Transverse colon (tissue), 4 donors: ENCODE data around the gene BCL6. TPM values are rescaled to one million over a fixed set of nuclear protein-coding genes. Genes with fewer than 3 reads are reported as not detected.
A peak's percentile ranks its signal among the peaks of the same experiment; 100 is the strongest.

ENCODE experiments used
- DNase-seq: peaks from one replicate; pipeline ENCODE4 v3.0.0-alpha.2; 2019
- H3K27ac ChIP-seq, 4 donors: fragments of 200-600 bp; sonication (generic); 2 replicates each; pipeline ENCODE4 v1.5.1; 2016 to 2018; ENCODE audit warnings: inconsistent platforms in 4 of 4
- H3K27me3 ChIP-seq: fragments of 200-600 bp; sonication (generic); 2 replicates; pipeline ENCODE4 v1.5.1; 2017; ENCODE audit warnings: inconsistent platforms
- H3K36me3 ChIP-seq, 4 donors: fragments of 200-600 bp; sonication (generic); 2 replicates each; pipeline ENCODE4 v1.5.1; 2017 to 2019; ENCODE audit warnings: inconsistent platforms in 4 of 4
- H3K4me1 ChIP-seq, 4 donors: fragments of 200-600 bp; sonication (generic); 2 replicates each; pipeline ENCODE4 v1.5.1; 2017 to 2020; ENCODE audit warnings: inconsistent platforms in 4 of 4
- H3K4me3 ChIP-seq, 4 donors: fragments of 200-600 bp; sonication (generic); 1 replicate in 1 of 4; 2 replicates in 3 of 4; pipeline versions ENCODE4 v1.5.1 to v1.6.1; 2017 to 2019; ENCODE audit warnings: inconsistent platforms in 4 of 4
- H3K9me3 ChIP-seq, 2 donors: fragments of 200-600 bp; sonication (generic); 2 replicates each; pipeline ENCODE4 v1.5.1; 2017 to 2019; ENCODE audit warnings: inconsistent platforms in 2 of 2
- EP300 ChIP-seq: sonication (generic); formaldehyde crosslinking; IDR thresholded peaks from one replicate; pipeline ENCODE4 v1.6.1; 2017; ENCODE audit warnings: antibody characterized with exemption, low read depth
- POLR2A ChIP-seq: fragments of 450-650 bp; IDR thresholded peaks from one replicate; pipeline ENCODE4 v1.6.1; 2016; ENCODE audit warnings: antibody characterized with exemption, mild to moderate bottlenecking, moderate library complexity
- POLR2AphosphoS5 ChIP-seq, 3 donors: sonication (generic); formaldehyde crosslinking; IDR thresholded peaks; one replicate each; pipeline ENCODE4 v1.6.1; 2016; ENCODE audit warnings: antibody characterized with exemption in 3 of 3
- WGBS, 2 donors: methylation state at CpG; one replicate each; pipeline ENCODE4 v1.1.5; 2018; ENCODE audit warnings: low coverage in 1 of 2; 5-methylcytosine and 5-hydroxymethylcytosine counted together
- in situ Hi-C, 4 donors: fragments of 200-750 bp; cut with MboI; loops; one replicate each; pipeline versions ENCODE4 v1.15.0 to v1.15.1; 2017; ENCODE audit warnings: low sequenced_read_pairs in 3 of 4, low pct_ligation_motif_present in 1 of 4, low pct_unique_long_range_greater_than_20kb in 1 of 4
- intact Hi-C: fragments of 100-400 bp; cut with DNase I; formaldehyde crosslinking; loops from one replicate; pipeline ENCODE4 v1.15.1; 2023; ENCODE audit warnings: low total_unique reads
- total RNA-seq, 4 donors: library from RNA; depleted of rRNA; stranded (reverse); fragments of >200 nt; gene quantifications; one replicate each; pipeline ENCODE4 v1.1.0, GENCODE V29; 2016
- TF ChIP-seq, protein P1 (sequence below), 5 experiments: fragments of 200-600 bp in 3 of 5; fragments of 450-650 bp in 2 of 5; sonication (generic) in 3 of 5; IDR thresholded peaks; 1 replicate in 2 of 5; 2 replicates in 3 of 5; pipeline ENCODE4 v1.5.1; 2016 to 2017; ENCODE audit warnings: antibody characterized with exemption in 5 of 5, inconsistent platforms in 3 of 5, mild to moderate bottlenecking in 2 of 5, moderate library complexity in 1 of 5

Gene BCL6
- total RNA-seq, 4 donors from 2014 or later, result 18.7 to 65.5 (median 32.5) TPM

GRCh38 chr3:187737368-187738070 lies 7.7 kb downstream of the BCL6 start:
- peak; percentile 77 for DNase-seq
- 0 to 2% methylated on average over 2 to 41 of the region's 41 CpGs for WGBS, 2 donors
- intact Hi-C loops, result no loop called here
- peaks cover 0 to 7% (median 2%) of the 10 kb centered on the region in 4 donors for H3K36me3 ChIP-seq
- peak overlapping the region; percentile 31 to 71 (median 51) for H3K4me3 ChIP-seq
- peaks cover 0 to 40% (median 39%) of the 10 kb centered on the region in 4 donors for H3K4me1 ChIP-seq
- no peaks in the 10 kb centered on the region for H3K27me3 ChIP-seq
- H3K27ac ChIP-seq, result peak overlapping the region; percentile 91 to 99 (median 98)
- H3K9me3 ChIP-seq, result no peaks in the 10 kb centered on the region
- peak; percentile 31 for TF ChIP-seq POLR2A
- TF ChIP-seq, protein P1, sequence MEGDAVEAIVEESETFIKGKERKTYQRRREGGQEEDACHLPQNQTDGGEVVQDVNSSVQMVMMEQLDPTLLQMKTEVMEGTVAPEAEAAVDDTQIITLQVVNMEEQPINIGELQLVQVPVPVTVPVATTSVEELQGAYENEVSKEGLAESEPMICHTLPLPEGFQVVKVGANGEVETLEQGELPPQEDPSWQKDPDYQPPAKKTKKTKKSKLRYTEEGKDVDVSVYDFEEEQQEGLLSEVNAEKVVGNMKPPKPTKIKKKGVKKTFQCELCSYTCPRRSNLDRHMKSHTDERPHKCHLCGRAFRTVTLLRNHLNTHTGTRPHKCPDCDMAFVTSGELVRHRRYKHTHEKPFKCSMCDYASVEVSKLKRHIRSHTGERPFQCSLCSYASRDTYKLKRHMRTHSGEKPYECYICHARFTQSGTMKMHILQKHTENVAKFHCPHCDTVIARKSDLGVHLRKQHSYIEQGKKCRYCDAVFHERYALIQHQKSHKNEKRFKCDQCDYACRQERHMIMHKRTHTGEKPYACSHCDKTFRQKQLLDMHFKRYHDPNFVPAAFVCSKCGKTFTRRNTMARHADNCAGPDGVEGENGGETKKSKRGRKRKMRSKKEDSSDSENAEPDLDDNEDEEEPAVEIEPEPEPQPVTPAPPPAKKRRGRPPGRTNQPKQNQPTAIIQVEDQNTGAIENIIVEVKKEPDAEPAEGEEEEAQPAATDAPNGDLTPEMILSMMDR (IDR thresholded peaks at IDR 0.05), result peak in 2 of 5 experiments; percentile 17 to 34
- TF ChIP-seq EP300, result peak; percentile 85
- TF ChIP-seq POLR2AphosphoS5 (IDR thresholded peaks at IDR 0.05), result peak; percentile 50 to 65 (median 60)
- in situ Hi-C loops, result loop anchor here (5.0 to 25.0 kb wide), 9 partner anchors 425 to 1417 kb away; partner anchors contain the start of gene LPP (in 1 of the 4)

DNA sequence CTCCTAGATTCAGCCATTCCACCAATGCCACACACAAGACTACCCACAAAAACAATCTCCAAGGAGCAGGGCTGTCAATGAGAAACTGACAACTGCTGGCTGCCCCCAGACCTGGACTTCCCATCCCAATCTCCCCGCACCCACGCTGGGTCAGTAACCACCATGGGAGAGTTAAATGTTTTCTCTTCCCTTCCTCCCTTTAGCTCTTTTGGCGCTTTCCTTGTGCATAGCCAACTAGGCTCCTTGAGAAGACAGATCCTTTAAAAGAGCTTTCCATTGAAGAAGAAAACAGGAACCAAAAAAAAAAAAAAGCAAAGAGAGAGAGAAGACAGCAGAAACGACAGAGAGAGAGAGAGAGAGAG lies 8.3 kb downstream of the BCL6 start:
- peak overlapping the region in 2 of 4 donors; percentile 52 to 71 for H3K4me3 ChIP-seq
- TF ChIP-seq EP300 (no peak), POLR2A (no peak)
- TF ChIP-seq, protein P1 (IDR thresholded peaks at IDR 0.05), result no peak
- peaks cover 0 to 35% (median 34%) of the 10 kb centered on the region in 4 donors for H3K4me1 ChIP-seq
- no peaks in the 10 kb centered on the region for H3K27me3 ChIP-seq
- no peak for DNase-seq
- intact Hi-C loops, result no loop called here
- H3K9me3 ChIP-seq, result no peaks in the 10 kb centered on the region
- H3K36me3 ChIP-seq, result peaks cover 0 to 7% (median 2%) of the 10 kb centered on the region in 4 donors
- WGBS, 2 donors, result 56 to 100% methylated on average over 1 to 4 of the region's 4 CpGs
- peak overlapping the region; percentile 33 to 99 (median 98) for H3K27ac ChIP-seq
- in situ Hi-C loops, result loop anchor here (5.0 to 25.0 kb wide), 9 partner anchors 425 to 1418 kb away; partner anchors contain the start of gene LPP (in 1 of the 4)

GRCh38 chr3:187736418-187736871 lies 8.8 kb downstream of the BCL6 start:
- TF ChIP-seq POLR2AphosphoS5 (IDR thresholded peaks at IDR 0.05) (peak in 1 of 3 donors; percentile 26), EP300 (no peak), POLR2A (no peak)
- TF ChIP-seq, protein P1 (IDR thresholded peaks at IDR 0.05), result no peak
- WGBS, 2 donors, result 65 to 76% methylated on average over 8 of the region's 8 CpGs
- Histone ChIP-seq H3K27me3 (no peaks in the 10 kb centered on the region), H3K36me3 (peaks cover 0 to 10% (median 4%) of the 10 kb centered on the region in 4 donors), H3K4me1 (peaks cover 0 to 33% (median 29%) of the 10 kb centered on the region in 4 donors), H3K9me3 (no peaks in the 10 kb centered on the region), H3K27ac (peak overlapping the region; percentile 33 to 99 (median 98)), H3K4me3 (peak overlapping the region in 1 of 4 donors; percentile 71)
- in situ Hi-C loops (loop anchor here (5.0 to 25.0 kb wide), 9 partner anchors 426 to 1418 kb away; partner anchors contain the start of gene LPP (in 1 of the 4)), intact Hi-C loops (no loop called here)
- no peak for DNase-seq

- no peaks in the 10 kb centered on the region for H3K9me3 ChIP-seq
- DNase-seq, result no peak
- intact Hi-C loops, result no loop called here
- 58 to 78% methylated on average over 2 to 3 of the region's 3 CpGs for WGBS, 2 donors
- H3K27ac ChIP-seq, result peak overlapping the region; percentile 33 to 99 (median 98)
- H3K36me3 ChIP-seq, result peaks cover 0 to 16% (median 7%) of the 10 kb centered on the region in 4 donors
- peaks cover 0 to 33% (median 29%) of the 10 kb centered on the region in 4 donors for H3K4me1 ChIP-seq
- in situ Hi-C loops, result loop anchor here (5.0 to 25.0 kb wide), 9 partner anchors 426 to 1419 kb away; partner anchors contain the start of gene LPP (in 1 of the 4)
- no peaks in the 10 kb centered on the region for H3K27me3 ChIP-seq
- TF ChIP-seq POLR2A, result no peak
- TF ChIP-seq EP300, result no peak
- TF ChIP-seq, protein P1 (IDR thresholded peaks at IDR 0.05), result no peak
- TF ChIP-seq POLR2AphosphoS5 (IDR thresholded peaks at IDR 0.05), result no peak
- H3K4me3 ChIP-seq, result no peak overlapping the region
Measured at GRCh38 chr3:187735837-187736236, 9.4 kb downstream of the BCL6 start.
